Limb (tissue), 2 donors: ENCODE measurements around the gene ATXN7L1.

Experiments used
- DNase-seq, 2 donors: peaks; one replicate each; pipeline ENCODE4 v3.0.0-alpha.2; 2016; ENCODE audit errors: extremely low spot score in 2 of 2

Gene ATXN7L1

GRCh38 chr7:105828141-105828540 is 48.3 kb downstream of the ATXN7L1 start:
- no peak for DNase-seq

GRCh38 chr7:105827151-105827875 is 49.1 kb downstream of the ATXN7L1 start:
- DNase-seq, result no peak

- DNase-seq, result no peak
These were observed 50.3 kb downstream of the ATXN7L1 start for GRCh38 chr7:105826143-105826542.

GRCh38 chr7:105825371-105825770 is 51.0 kb downstream of the ATXN7L1 start:
- DNase-seq, result no peak

GRCh38 chr7:105822806-105823205 is 53.6 kb downstream of the ATXN7L1 start:
- DNase-seq, result no peak

GRCh38 chr7:105821527-105821926 is 54.9 kb downstream of the ATXN7L1 start:
- DNase-seq, result no peak

GRCh38 chr7:105820363-105821066 is 55.9 kb downstream of the ATXN7L1 start:
- no peak for DNase-seq

GRCh38 chr7:105819559-105819958 is 56.8 kb downstream of the ATXN7L1 start:
- no peak for DNase-seq

GRCh38 chr7:105816954-105817615 is 59.3 kb downstream of the ATXN7L1 start:
- no peak for DNase-seq

GRCh38 chr7:105816266-105816843 is 60.0 kb downstream of the ATXN7L1 start:
- no peak for DNase-seq

GRCh38 chr7:105815576-105815975 is 60.8 kb downstream of the ATXN7L1 start:
- DNase-seq, result no peak

- DNase-seq, result no peak
These were observed 61.9 kb downstream of the ATXN7L1 start for GRCh38 chr7:105814481-105814880.

GRCh38 chr7:105811189-105811847 is 65.1 kb downstream of the ATXN7L1 start:
- DNase-seq, result no peak

- no peak for DNase-seq
These were observed 65.8 kb downstream of the ATXN7L1 start for GRCh38 chr7:105810556-105810955.

- no peak for DNase-seq
These were observed 67.5 kb downstream of the ATXN7L1 start for GRCh38 chr7:105808703-105809590.

GRCh38 chr7:105808209-105808608 is 68.2 kb downstream of the ATXN7L1 start:
- DNase-seq, result no peak

- DNase-seq, result no peak
These were observed 69.0 kb downstream of the ATXN7L1 start for GRCh38 chr7:105807448-105807762.

GRCh38 chr7:105806592-105807447 is 69.6 kb downstream of the ATXN7L1 start:
- DNase-seq, result no peak

GRCh38 chr7:105805447-105806019 is 70.9 kb downstream of the ATXN7L1 start:
- no peak for DNase-seq

GRCh38 chr7:105803429-105803736 is 73.0 kb downstream of the ATXN7L1 start:
- DNase-seq, result no peak
